GM08714 (cell line): Measurements from ENCODE around the gene RBM3.

ENCODE experiments used
- H3K4me3 ChIP-seq: fragments of 200-500 bp; sonication (Bioruptor generic); 2 replicates; pipeline ENCODE4 v1.5.1; 2014; ENCODE audit warnings: mild to moderate bottlenecking, low read length, inconsistent platforms
- ZNF274 ChIP-seq: IDR thresholded peaks from 2 replicates; pipeline ENCODE4 v1.6.1; 2012; ENCODE audit warnings: mild to moderate bottlenecking, low read depth, low read length

The RBM3 gene

DNA sequence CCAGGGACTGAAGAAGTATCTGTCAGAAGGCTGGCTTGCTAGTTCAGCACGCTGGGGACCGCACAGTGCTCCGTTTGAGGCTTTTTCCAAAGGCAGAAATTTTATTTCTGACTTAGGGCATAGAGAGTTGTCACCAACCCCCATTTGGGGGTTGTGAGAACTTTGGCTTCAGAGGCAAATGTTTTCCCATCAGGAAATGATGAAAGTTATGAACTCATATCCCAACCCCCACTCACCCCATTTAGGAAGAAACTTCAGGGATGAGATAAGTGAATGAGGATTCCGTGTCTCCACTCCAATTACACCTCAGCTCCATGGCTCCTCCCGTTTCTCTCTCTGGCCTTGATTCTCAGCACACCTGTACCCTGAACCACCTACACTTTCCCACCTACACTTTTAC is 18.7 kb downstream of the RBM3 start:
- no peak for TF ChIP-seq ZNF274
- no peak overlapping the region for H3K4me3 ChIP-seq

DNA sequence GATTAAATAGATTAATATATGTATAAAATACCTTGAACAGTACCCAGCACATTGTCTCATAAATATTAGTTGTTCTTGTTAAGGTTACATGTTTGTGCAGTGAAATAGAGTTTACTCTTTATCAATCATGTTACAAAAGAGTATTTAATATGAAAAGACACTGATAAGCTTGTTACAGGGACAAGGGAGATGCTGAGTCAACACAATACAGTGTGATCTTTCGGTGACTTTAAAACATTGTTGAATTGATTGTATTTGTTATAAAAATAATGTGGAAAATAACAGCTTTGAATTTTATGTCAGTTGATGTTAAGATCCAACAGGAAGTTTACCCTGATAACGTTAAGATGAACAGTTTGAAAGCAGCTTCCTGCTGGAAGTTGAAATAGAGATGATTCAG is 21.6 kb downstream of the RBM3 start:
- no peak for TF ChIP-seq ZNF274
- no peak overlapping the region for H3K4me3 ChIP-seq

DNA sequence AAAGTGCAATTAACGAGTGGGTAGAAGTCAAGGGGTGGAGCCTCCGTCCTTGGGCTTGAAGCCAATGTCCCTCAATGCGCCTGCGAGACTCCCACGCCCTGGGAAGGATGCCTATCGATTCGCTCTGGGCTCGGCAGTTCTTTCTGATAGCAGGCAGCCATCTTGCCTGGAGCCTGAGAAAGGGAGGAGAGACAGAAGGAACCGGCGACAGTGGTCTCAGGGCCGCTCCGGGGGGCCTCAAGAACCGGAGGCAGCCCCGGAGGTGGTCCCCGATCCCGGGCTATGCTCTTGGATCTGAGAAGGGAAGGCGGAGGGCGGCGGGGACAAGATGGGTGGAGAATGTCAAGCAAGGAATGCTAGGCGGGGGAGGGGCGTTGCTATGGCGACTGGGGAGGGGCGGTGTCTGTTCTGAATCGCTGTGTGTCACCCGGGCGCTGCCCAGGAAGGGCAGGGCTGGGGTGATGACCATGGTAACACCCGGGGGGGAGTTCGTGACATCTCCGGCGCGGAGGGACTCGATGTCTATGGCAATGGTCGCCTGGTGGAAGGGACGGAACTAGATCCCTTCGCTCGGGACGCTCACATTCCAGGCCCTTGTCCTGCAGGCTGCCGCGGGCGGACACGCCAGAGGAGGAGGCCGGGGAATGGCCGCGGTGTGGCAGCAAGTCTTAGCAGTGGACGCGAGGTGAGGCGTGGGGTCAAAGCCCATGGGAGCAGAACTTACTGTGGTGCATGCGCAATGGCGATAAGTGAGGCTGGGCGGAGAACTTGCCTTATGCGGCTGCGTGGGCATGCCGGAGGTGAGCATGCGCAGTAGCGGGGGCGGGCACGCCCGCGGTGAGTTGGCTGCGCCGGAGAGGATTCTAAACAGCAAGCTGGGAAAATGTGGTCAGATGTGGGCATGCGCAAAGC is 23.3 kb downstream of the RBM3 start, which contains the start of gene WDR13:
Gene WDR13, plus strand, starts transcription at position 140 of the 912 bp plus-strand sequence. Its CDS starts 505 bp downstream, at position 645.
- no peak for TF ChIP-seq ZNF274

DNA sequence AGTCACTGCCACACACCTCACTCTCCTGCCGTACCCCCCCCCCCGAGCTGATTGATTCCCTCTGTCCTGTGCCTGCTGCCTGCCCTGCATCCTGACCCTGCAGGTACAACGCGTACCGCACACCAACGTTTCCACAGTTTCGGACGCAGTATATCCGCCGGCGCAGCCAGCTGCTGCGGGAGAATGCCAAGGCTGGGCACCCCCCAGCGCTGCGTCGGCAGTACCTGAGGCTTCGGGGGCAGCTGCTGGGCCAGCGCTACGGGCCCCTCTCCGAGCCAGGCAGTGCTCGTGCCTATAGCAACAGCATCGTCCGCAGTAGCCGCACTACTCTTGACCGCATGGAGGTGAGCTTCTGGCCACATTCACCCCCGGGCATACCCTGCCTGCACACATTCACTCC is 24.3 kb downstream of the RBM3 start:
- TF ChIP-seq ZNF274, result no peak
- peak overlapping the region; percentile 80; the same call in 1 of the 2 replicates for H3K4me3 ChIP-seq

More for the DNA sequence above, 23.3 kb downstream of the RBM3 start, which contains the start of gene WDR13:
- peak within 1 kb of the TSS; percentile 80 for H3K4me3 ChIP-seq

DNA sequence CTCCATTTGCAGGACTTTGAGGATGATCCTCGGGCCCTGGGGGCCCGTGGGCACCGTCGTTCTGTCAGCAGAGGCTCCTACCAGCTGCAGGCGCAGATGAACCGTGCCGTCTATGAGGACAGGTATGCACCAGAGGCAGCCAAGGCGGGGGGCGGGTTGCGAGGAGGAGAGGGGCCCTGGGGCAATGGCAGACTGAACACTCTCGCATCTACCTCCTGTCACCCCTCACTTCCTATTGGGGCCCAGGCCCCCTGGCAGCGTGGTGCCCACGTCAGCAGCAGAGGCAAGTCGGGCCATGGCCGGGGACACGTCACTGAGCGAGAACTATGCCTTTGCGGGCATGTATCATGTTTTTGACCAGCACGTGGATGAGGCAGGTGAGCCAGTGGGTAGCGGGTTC is 25.1 kb downstream of the RBM3 start:
- TF ChIP-seq ZNF274, result no peak
- no peak overlapping the region for H3K4me3 ChIP-seq

DNA sequence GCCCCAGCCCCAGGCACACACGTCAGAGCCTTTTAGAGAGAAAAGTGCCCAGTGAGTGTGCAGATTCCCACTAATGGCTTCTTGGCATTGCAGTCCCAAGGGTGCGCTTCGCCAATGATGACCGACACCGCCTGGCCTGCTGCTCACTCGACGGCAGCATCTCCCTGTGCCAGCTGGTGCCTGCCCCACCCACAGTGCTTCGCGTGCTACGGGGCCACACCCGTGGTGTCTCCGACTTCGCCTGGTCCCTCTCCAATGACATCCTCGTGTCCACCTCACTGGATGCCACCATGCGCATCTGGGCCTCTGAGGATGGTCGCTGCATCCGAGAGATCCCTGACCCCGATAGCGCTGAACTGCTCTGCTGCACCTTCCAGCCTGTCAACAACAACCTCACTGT is 25.9 kb downstream of the RBM3 start:
- no peak overlapping the region for H3K4me3 ChIP-seq
- no peak for TF ChIP-seq ZNF274

DNA sequence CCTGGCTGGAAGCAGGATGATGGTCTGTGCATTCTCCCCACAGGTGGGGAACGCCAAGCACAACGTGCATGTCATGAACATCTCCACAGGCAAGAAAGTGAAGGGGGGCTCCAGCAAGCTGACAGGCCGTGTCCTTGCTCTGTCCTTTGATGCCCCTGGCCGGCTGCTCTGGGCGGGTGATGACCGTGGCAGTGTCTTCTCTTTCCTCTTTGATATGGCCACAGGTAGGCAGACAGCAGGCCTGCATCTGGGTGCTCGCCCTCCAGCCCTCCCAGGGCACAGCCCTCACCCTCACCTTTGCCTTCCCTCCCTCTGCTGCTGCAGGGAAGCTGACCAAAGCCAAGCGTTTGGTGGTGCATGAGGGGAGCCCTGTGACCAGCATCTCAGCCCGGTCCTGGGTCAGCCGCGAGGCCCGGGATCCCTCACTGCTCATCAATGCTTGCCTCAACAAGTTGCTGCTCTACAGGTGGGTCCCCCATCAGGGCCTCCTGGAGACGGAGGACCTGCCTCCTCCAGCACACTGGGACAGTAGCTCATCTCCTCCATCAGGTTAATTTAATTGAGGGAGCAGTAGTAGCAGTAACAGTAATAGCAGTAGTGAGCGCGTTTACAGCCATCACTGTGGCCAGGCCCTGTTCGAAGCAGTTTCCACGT is 27.6 kb downstream of the RBM3 start:
- TF ChIP-seq ZNF274, result no peak
- no peak overlapping the region for H3K4me3 ChIP-seq

DNA sequence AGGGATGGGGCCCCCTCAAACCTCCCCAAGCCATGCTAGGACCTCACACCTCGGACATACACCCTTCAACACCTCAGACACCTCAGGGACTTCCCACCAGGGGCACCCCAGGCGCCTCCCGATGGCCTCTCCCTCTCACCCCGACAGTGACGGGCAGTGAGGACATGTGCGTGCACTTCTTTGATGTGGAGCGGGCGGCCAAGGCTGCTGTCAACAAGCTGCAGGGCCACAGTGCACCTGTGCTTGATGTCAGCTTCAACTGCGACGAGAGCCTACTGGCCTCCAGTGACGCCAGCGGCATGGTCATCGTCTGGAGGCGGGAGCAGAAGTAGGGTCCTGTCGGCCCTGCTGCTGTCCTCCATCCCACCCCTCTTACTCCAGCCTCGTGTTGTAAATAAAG is 30.4 kb downstream of the RBM3 start:
- TF ChIP-seq ZNF274, result no peak
- H3K4me3 ChIP-seq, result no peak overlapping the region

DNA sequence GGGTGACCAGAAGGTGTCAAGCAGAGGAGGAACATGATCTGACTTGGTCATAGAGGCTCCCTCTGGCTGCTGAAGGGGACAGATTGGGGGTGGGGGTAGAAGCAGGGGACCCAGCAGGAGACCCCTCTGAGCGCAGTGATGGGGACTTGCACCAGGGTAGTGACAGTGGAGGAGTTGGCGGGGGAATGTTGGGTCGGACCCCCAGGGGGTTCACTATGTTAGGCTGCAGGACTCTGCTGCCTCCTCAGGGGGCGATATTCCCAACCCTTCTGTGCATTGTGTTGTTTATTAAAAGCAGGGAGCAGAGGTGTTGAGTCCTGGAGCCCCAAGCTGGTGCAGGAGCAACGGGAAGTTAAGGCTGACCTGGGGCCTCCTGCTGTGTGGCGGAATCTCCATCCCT is 31.8 kb downstream of the RBM3 start:
- no peak overlapping the region for H3K4me3 ChIP-seq
- TF ChIP-seq ZNF274, result no peak

DNA sequence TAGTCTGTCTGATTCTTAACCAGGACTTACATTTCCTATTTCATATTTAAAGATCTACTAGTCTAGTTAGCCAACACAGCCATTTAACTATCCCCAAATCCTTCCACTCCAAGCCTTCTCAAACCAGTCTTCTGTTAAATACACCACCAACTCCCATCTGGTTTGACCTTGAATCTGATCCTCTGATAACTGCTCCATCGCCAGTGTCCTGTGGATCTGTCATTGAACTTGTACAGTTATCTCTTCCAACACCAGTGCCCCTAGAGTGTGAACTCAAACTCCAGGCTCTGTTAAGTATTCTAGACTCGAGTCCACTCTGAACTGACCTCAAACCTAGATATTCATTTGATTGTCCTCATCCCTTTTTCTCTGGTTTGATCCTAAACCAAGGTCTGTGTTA is 37.4 kb downstream of the RBM3 start:
- TF ChIP-seq ZNF274, result no peak
- no peak overlapping the region for H3K4me3 ChIP-seq

DNA sequence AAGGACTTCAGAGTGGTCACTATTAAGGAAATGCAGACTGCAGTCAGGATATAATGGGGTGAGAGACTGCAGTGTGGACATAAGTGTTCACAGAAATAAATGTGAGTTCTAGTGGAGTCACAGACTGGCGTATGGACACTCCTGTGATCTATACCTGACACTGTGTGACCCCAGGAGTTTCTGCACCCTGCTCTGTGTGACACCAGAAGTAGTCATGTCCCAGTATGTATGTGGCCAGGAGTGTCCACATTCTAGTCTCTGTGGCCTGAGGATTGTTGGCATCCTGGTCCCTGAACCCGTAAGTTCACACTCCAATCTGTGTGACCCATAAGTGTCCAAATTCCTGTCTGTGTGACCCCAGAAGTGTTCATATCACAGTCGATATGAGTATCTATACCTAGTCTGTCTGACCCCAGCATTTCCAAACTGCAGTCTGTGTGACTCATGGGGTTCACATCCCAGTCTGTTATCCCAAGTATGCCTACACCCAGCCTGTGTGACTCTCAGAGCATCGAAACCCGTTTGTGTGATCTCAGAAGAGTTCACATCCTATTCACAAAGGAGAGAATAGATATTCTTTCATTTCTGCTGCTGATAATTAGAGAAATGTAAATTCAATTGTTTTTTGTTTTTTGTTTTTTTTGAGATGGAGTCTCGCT is 39.3 kb downstream of the RBM3 start:
- no peak for TF ChIP-seq ZNF274
- H3K4me3 ChIP-seq, result no peak overlapping the region

DNA sequence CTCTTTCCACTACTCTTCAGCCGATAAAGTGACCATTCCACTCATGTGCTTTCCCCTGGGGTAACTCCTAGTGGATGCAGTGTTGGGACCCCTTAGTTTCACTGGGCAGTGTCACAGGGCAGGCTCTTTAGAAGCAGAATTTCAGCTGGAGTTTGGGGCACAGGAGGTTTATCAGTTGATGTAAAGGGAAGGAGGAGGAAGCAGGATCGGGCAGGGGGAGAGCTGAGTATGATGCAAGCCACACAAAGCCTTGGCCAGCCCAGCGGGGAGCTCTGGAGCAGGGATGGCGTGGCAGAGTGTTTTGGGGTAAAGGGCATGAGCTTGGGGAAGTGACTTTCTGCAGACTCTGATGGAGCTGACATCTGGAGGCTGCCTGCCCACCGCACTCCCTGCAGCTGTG is 42.3 kb downstream of the RBM3 start:
- no peak overlapping the region for H3K4me3 ChIP-seq
- TF ChIP-seq ZNF274, result no peak

DNA sequence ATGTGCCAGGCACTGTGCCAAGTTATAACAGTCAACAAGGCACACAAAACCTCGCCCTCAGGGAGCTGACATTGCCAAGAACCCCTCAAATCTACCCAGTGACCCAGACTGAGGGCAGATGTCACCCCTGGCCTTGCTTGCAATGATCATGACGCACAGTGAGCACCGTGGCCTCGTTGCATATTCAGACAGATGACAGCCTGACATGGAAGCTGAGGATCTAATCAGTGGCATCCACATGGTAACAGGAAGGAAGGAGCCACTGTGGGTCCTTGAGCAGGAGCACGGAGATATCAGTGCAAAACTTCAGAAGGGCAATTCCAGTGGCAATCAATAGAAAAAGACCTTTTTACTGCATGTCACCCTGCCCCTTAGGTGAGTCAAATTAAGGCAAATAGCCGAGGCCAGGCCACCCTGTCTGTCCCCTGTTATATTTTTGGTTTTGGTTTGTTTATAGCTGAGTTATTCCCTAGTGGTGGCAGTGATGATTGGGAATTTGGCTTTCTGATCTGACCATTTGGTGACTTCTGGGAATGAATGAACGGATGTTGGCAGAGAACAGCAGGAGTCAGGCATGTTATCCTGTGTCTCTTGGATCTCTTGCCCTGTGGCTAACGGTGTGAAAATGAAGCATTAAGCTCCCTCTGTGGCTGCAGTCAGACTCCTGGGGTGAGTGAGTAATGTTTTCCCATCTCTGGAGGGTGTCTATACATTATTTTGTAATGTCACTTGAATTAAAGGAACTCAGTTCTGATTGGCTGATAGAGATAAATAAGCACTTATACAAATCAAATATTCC is 43.5 kb downstream of the RBM3 start:
- TF ChIP-seq ZNF274, result no peak
- no peak overlapping the region for H3K4me3 ChIP-seq
